Choroid plexus epithelial cell (primary cell): ENCODE results near the gene PIMREG.

Experiments
- DNase-seq: peaks from one replicate; pipeline ENCODE4 v3.0.0-alpha.2; 2010; ENCODE audit warnings: low read depth
- H3K4me3 ChIP-seq: 2 replicates; pipeline ENCODE4 v1.5.1; 2011; ENCODE audit warnings: low read depth, mild to moderate bottlenecking, control low read depth, low read length, moderate library complexity
- TF ChIP-seq, protein P1 (sequence below): conservative IDR thresholded peaks from 2 replicates; pipeline ENCODE4 v1.5.1; 2011; ENCODE audit warnings: low read depth, mild to moderate bottlenecking, control low read depth, inconsistent platforms, low read length, moderate library complexity

Gene PIMREG

GRCh38 chr17:6470146-6470718 lies 26.0 kb downstream of the PIMREG start:
- DNase-seq = no peak
- TF ChIP-seq, protein P1, sequence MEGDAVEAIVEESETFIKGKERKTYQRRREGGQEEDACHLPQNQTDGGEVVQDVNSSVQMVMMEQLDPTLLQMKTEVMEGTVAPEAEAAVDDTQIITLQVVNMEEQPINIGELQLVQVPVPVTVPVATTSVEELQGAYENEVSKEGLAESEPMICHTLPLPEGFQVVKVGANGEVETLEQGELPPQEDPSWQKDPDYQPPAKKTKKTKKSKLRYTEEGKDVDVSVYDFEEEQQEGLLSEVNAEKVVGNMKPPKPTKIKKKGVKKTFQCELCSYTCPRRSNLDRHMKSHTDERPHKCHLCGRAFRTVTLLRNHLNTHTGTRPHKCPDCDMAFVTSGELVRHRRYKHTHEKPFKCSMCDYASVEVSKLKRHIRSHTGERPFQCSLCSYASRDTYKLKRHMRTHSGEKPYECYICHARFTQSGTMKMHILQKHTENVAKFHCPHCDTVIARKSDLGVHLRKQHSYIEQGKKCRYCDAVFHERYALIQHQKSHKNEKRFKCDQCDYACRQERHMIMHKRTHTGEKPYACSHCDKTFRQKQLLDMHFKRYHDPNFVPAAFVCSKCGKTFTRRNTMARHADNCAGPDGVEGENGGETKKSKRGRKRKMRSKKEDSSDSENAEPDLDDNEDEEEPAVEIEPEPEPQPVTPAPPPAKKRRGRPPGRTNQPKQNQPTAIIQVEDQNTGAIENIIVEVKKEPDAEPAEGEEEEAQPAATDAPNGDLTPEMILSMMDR = no peak
- no peak overlapping the region for H3K4me3 ChIP-seq

DNA sequence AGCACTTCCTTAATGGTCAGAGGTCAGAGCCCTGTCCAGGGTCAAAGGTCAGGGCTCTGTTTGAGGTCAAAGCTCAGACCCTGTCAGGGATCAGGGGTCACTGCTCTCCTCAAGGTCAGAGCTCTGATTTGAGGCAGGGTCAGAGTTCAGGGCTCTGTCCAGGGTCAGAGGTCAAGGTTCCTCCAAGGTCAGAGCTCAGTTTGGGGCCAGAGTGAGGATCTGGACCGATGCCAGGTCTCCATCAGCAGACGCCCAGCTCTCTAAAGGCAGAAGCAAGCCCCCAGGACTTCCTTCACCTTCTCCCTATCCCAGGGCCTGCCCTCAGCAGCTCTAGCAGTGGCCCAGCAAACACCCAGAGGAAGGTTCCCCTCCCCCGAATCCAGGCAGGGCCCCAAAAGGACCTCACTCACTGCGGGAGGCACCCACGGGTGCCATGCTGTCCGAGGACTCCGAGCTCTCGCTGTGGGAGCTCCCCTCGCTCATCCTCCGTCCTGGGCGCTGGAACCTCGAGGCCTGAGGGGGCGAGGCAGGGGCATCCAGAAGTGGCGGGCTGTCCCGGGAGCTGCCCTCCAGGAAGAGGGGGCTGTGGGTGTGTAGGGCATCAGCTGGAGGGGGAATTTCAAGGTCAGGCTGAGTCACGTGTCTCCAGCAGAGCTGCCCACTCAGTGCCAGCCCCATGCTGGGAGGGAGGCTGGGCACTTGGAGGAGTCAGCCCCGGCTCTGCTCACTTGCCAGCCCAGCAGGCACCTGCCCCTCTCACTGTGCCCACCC lies 26.7 kb downstream of the PIMREG start:
- DNase-seq = no peak
- no peak overlapping the region for H3K4me3 ChIP-seq
- TF ChIP-seq, protein P1 = no peak

DNA sequence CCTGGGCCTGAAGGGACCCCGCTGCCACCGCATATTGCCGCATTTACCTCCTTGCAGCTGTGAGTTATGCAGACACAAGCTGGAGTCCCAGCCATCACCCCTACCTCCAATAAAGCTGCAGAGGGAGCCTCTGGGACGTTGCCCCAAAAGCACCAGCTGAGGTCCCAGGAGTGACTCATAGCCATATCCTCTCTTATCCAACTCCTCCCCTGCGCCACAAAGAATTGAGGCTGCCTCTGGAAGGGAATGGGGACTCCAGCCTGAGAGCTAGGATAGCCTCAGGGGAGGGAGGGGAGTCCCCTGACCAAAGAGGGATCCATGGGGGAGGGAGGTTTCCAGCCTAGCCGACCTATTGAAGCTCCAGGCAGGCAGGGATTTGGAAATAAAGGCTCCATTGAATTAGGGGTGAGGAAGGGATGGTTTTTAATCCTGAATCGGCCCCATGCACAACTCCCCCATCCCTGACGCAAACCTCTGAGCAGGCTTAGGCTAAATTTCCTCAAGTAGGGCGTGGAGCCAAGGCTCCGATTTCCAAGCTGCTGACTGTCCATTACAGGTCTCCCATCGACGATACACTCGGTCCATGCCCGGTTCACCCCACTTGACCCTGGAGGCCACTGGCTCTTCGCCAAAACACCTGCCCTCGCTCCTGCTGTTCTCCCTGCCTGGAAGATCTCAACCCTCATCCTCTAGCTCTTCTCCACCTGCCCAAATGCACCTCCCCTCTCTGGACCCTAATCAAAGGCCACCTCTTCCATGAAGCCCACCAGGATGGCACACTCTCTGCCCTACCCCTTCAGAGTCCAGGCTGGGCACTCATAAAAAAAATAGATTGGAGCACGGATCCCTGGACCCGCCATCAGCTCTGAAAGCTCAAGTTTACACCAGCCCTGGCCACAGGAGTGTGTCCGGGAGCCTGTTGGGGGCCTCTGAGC lies 27.5 kb downstream of the PIMREG start:
- TF ChIP-seq, protein P1 = no peak
- H3K4me3 ChIP-seq = no peak overlapping the region
- DNase-seq = peak; percentile 43

- TF ChIP-seq, protein P1 = no peak
- no peak overlapping the region for H3K4me3 ChIP-seq
- no peak for DNase-seq
These were observed 28.3 kb downstream of the PIMREG start for GRCh38 chr17:6472517-6472916.

DNA sequence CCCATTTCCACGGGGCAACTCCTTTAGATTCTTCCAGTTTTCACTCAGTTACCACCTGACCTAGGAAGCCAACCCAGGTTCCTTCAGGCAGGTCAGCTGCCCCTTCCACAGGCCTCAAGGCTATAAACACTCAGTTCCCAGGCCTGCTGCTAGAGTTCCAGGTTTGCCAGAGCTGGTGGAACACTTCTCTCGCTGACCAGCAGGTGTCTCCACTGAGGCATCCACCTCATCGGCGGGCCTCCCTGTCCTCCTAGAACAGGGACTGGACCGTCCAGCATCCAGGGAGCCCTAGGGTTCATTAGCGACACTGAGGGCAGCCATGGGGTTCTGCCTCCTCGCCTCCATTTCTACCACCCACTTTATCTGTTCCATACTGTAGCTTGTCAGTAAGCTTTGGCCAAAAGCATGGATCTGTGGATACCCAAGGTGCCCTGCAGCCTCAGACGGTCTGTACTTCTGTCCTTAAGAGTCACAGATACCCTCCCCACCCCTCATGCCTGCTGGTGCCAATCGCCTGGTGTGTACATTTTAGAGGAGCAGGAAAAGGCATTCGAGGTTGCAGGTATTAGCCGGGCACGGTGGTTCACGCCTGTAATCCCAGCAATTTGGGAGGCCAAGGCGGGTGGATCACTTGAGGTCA lies 29.0 kb downstream of the PIMREG start:
- DNase-seq = peak; percentile 83
- H3K4me3 ChIP-seq = no peak overlapping the region
- TF ChIP-seq, protein P1 = peak; percentile 97

- no peak overlapping the region for H3K4me3 ChIP-seq
- TF ChIP-seq, protein P1 = no peak
- no peak for DNase-seq
These were observed 30.1 kb downstream of the PIMREG start for GRCh38 chr17:6474376-6474775.
